HepG2 (cell line): ENCODE data around the gene UNKL. TPM values are rescaled to one million over a fixed set of nuclear protein-coding genes. Genes with fewer than 3 reads are reported as not detected.

Source experiments
- GATAD1 ChIP-seq: IDR thresholded peaks from 2 replicates; pipeline ENCODE4 v1.6.1; 2016; ENCODE audit warnings: missing genetic modification reagents, missing compliant biosample characterization
- HOXD1 ChIP-seq: sonication (generic); formaldehyde crosslinking; IDR thresholded peaks from 2 replicates; pipeline ENCODE4 v1.5.0; 2020; ENCODE audit warnings: missing genetic modification reagents
- JUNB ChIP-seq: sonication (generic); formaldehyde crosslinking; IDR thresholded peaks from 2 replicates; pipeline ENCODE4 v1.8.0; 2022; ENCODE audit warnings: missing genetic modification reagents, mild to moderate bottlenecking, borderline replicate concordance
- MED8 ChIP-seq: sonication (generic); formaldehyde crosslinking; IDR thresholded peaks from 2 replicates; pipeline ENCODE4 v1.8.1; 2023; ENCODE audit warnings: mild to moderate bottlenecking, missing genetic modification reagents; ENCODE audit not compliant: insufficient replicate concordance
- NRL ChIP-seq: sonication (generic); formaldehyde crosslinking; IDR thresholded peaks from 2 replicates; pipeline ENCODE4 v1.5.0; 2020; ENCODE audit warnings: missing genetic modification reagents, mild to moderate bottlenecking, moderate library complexity, borderline replicate concordance
- PCBP1 ChIP-seq: fragments of 200-400 bp; formaldehyde crosslinking; IDR thresholded peaks from 2 replicates; pipeline ENCODE4 v1.6.1; 2017; ENCODE audit warnings: mild to moderate bottlenecking, low read depth, low read length, borderline replicate concordance
- PCBP2 ChIP-seq: fragments of 200-400 bp; formaldehyde crosslinking; optimal IDR thresholded peaks from 2 replicates; pipeline ENCODE3; 2018; ENCODE audit warnings: low read length, low read depth; ENCODE audit not compliant: poor library complexity, severe bottlenecking
- RELA ChIP-seq: sonication (generic); formaldehyde crosslinking; IDR thresholded peaks from 2 replicates; pipeline ENCODE4 v1.4.0; 2020; ENCODE audit warnings: missing genetic modification reagents
- TAF15 ChIP-seq: fragments of 200-400 bp; formaldehyde crosslinking; IDR thresholded peaks from one replicate; pipeline ENCODE4 v1.6.1; 2018; ENCODE audit warnings: mild to moderate bottlenecking, low read depth, low read length; ENCODE audit not compliant: poor library complexity, severe bottlenecking
- TCF7L2 ChIP-seq: IDR thresholded peaks from 2 replicates; pipeline ENCODE4 v1.6.1; 2011; ENCODE audit warnings: mild to moderate bottlenecking, low read depth, low read length, moderate library complexity
- U2AF2 ChIP-seq: fragments of 200-400 bp; formaldehyde crosslinking; IDR thresholded peaks from 2 replicates; pipeline ENCODE4 v1.6.1; 2017; ENCODE audit warnings: low read depth, mild to moderate bottlenecking, low read length
- ZNF124 ChIP-seq: sonication (generic); formaldehyde crosslinking; IDR thresholded peaks from 2 replicates; pipeline ENCODE4 v1.4.0; 2020; ENCODE audit warnings: missing genetic modification reagents
- ZNF326 ChIP-seq: sonication (generic); formaldehyde crosslinking; IDR thresholded peaks from 2 replicates; pipeline ENCODE4 v1.4.0; 2020; ENCODE audit warnings: missing genetic modification reagents, borderline replicate concordance
- ZNF792 ChIP-seq: IDR thresholded peaks from 2 replicates; pipeline ENCODE4 v1.6.1; 2016
- polyA plus RNA-seq, 8 experiments: library from polyadenylated mRNA; depleted of rRNA in 3 of 8; stranded (reverse) in 7 of 8; unstranded in 1 of 8; fragments of >200 nt; fragmentation: Illumina TruSeq in 4 of 8; extraction: Trizol in 4 of 8; gene quantifications; 2 replicates each; pipeline versions ENCODE4 v1.2.1 to v1.2.3, GENCODE V29; 2011 to 2016; ENCODE audit warnings: low read depth in 4 of 8, missing spikeins in 1 of 8, mixed read lengths in 1 of 8; ENCODE audit not compliant: insufficient read depth in 1 of 8
- total RNA-seq, 5 experiments: library from RNA; depleted of rRNA; stranded (reverse); fragments of >200 nt; fragmentation: Illumina TruSeq; extraction: Trizol; gene quantifications; 2 replicates each; pipeline ENCODE4 v1.2.3, GENCODE V29; 2016; ENCODE audit warnings: low read depth in 1 of 5
- TF ChIP-seq, protein P1 (sequence below): sonication (generic); formaldehyde crosslinking; IDR thresholded peaks from 2 replicates; pipeline ENCODE4 v1.4.0; 2020; ENCODE audit warnings: missing genetic modification reagents, borderline replicate concordance
- TF ChIP-seq, protein P2 (sequence below): sonication (generic); formaldehyde crosslinking; IDR thresholded peaks from 2 replicates; pipeline ENCODE4 v1.5.0; 2020; ENCODE audit warnings: missing genetic modification reagents
- TF ChIP-seq, protein P3 (sequence below): sonication (generic); formaldehyde crosslinking; IDR thresholded peaks from 2 replicates; pipeline ENCODE4 v1.5.0; 2020; ENCODE audit warnings: mild to moderate bottlenecking, missing genetic modification reagents
- TF ChIP-seq, protein P4 (sequence below): sonication (generic); formaldehyde crosslinking; IDR thresholded peaks from 2 replicates; pipeline ENCODE4 v1.5.1; 2020; ENCODE audit warnings: mild to moderate bottlenecking, missing genetic modification reagents

The UNKL gene
- total and polyA plus RNA-seq, 2 of the 13 experiments (the other 11 are each of a cell fraction or from before 2014, with no cell fraction given) = 10.4 to 17.6 TPM

DNA sequence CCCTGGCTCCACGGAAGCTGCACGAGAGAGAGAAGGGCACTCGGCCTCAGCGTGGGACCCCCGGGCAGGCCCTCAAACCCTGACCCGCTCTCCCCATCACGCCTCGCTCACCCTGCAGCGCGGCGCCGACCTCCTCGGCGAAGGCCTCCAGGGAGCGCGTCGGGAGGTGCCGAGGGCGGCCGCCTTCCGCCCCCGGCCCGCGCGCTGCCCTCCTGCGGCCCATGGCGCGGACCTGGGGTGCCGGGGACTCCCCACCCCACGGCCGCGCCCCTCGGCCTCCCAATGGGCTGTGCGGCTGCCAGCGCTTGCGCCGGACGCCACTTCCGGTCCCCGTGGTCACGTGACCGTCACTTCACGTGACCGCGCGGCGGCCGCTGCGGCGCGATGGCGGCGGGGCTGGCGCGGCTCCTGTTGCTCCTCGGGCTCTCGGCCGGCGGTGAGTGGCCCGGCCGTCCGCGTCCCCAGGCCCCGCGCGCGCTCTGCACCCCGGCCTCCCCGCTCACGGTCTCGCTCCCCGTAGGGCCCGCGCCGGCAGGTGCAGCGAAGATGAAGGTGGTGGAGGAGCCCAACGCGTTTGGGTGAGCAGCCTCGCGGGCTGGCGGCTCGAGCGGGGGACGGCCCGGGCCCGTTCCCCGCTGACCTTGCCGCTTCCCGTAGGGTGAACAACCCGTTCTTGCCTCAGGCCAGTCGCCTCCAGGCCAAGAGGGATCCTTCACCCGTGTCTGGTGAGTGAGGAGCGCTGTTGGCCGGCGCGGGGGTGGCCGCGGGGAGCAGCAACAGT is 62.7 kb downstream of the UNKL start, which contains the start of the genes GNPTG and TSR3 (continued):
- TF ChIP-seq TCF7L2 (no peak), TAF15 (no peak), PCBP1 (no peak), JUNB (CRISPR knock-in tag) (no peak), HOXD1 (peak; percentile 87), U2AF2 (no peak), ZNF792 (peak; percentile 35; the same call in 1 of the 2 replicates), GATAD1 (CRISPR knock-in tag) (peak; percentile 97), ZNF326 (CRISPR knock-in tag) (no peak), NRL (no peak), ZNF124 (CRISPR knock-in tag) (peak; percentile 52; the same call in 1 of the 2 replicates), MED8 (no peak), PCBP2 (no peak), RELA (CRISPR knock-in tag) (peak; percentile 44; the same call in 1 of the 2 replicates)
- TF ChIP-seq, protein P1, sequence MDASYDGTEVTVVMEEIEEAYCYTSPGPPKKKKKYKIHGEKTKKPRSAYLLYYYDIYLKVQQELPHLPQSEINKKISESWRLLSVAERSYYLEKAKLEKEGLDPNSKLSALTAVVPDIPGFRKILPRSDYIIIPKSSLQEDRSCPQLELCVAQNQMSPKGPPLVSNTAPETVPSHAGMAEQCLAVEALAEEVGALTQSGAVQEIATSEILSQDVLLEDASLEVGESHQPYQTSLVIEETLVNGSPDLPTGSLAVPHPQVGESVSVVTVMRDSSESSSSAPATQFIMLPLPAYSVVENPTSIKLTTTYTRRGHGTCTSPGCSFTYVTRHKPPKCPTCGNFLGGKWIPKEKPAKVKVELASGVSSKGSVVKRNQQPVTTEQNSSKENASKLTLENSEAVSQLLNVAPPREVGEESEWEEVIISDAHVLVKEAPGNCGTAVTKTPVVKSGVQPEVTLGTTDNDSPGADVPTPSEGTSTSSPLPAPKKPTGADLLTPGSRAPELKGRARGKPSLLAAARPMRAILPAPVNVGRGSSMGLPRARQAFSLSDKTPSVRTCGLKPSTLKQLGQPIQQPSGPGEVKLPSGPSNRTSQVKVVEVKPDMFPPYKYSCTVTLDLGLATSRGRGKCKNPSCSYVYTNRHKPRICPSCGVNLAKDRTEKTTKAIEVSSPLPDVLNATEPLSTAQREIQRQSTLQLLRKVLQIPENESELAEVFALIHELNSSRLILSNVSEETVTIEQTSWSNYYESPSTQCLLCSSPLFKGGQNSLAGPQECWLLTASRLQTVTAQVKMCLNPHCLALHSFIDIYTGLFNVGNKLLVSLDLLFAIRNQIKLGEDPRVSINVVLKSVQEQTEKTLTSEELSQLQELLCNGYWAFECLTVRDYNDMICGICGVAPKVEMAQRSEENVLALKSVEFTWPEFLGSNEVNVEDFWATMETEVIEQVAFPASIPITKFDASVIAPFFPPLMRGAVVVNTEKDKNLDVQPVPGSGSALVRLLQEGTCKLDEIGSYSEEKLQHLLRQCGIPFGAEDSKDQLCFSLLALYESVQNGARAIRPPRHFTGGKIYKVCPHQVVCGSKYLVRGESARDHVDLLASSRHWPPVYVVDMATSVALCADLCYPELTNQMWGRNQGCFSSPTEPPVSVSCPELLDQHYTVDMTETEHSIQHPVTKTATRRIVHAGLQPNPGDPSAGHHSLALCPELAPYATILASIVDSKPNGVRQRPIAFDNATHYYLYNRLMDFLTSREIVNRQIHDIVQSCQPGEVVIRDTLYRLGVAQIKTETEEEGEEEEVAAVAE = 0 out of 2 replicates have a peak, but pooled peaks have one; percentile 32
- TF ChIP-seq, protein P2, sequence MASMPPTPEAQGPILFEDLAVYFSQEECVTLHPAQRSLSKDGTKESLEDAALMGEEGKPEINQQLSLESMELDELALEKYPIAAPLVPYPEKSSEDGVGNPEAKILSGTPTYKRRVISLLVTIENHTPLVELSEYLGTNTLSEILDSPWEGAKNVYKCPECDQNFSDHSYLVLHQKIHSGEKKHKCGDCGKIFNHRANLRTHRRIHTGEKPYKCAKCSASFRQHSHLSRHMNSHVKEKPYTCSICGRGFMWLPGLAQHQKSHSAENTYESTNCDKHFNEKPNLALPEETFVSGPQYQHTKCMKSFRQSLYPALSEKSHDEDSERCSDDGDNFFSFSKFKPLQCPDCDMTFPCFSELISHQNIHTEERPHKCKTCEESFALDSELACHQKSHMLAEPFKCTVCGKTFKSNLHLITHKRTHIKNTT (CRISPR knock-in tag) = 0 out of 2 replicates have a peak, but pooled peaks have one; percentile 33
- TF ChIP-seq, protein P3, sequence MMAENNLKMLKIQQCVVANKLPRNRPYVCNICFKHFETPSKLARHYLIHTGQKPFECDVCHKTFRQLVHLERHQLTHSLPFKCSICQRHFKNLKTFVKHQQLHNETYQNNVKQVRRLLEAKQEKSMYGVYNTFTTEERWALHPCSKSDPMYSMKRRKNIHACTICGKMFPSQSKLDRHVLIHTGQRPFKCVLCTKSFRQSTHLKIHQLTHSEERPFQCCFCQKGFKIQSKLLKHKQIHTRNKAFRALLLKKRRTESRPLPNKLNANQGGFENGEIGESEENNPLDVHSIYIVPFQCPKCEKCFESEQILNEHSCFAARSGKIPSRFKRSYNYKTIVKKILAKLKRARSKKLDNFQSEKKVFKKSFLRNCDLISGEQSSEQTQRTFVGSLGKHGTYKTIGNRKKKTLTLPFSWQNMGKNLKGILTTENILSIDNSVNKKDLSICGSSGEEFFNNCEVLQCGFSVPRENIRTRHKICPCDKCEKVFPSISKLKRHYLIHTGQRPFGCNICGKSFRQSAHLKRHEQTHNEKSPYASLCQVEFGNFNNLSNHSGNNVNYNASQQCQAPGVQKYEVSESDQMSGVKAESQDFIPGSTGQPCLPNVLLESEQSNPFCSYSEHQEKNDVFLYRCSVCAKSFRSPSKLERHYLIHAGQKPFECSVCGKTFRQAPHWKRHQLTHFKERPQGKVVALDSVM (CRISPR knock-in tag) = no peak; the same call in 1 of the 2 replicates
- TF ChIP-seq, protein P4, sequence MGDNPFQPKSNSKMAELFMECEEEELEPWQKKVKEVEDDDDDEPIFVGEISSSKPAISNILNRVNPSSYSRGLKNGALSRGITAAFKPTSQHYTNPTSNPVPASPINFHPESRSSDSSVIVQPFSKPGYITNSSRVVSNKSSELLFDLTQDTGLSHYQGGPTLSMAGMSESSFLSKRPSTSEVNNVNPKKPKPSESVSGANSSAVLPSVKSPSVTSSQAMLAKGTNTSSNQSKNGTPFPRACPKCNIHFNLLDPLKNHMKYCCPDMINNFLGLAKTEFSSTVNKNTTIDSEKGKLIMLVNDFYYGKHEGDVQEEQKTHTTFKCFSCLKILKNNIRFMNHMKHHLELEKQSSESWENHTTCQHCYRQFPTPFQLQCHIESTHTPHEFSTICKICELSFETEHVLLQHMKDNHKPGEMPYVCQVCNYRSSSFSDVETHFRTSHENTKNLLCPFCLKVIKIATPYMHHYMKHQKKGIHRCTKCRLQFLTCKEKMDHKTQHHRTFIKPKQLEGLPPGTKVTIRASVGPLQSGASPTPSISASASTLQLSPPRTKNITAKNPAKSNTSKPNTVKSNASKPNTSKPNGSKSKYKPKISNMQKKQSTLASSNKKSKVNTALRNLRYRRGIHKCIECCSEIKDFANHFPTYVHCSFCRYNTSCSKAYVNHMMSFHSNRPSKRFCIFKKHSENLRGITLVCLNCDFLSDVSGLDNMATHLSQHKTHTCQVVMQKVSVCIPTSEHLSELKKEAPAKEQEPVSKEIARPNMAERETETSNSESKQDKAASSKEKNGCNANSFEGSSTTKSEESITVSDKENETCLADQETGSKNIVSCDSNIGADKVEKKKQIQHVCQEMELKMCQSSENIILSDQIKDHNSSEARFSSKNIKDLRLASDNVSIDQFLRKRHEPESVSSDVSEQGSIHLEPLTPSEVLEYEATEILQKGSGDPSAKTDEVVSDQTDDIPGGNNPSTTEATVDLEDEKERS (CRISPR knock-in tag) = no peak
